Measurements from ENCODE around the gene ATP8A2.

GRCh38 chr13:25503856-25504255 is 132.1 kb downstream of the ATP8A2 start:
- TF ChIP-seq, protein P1, sequence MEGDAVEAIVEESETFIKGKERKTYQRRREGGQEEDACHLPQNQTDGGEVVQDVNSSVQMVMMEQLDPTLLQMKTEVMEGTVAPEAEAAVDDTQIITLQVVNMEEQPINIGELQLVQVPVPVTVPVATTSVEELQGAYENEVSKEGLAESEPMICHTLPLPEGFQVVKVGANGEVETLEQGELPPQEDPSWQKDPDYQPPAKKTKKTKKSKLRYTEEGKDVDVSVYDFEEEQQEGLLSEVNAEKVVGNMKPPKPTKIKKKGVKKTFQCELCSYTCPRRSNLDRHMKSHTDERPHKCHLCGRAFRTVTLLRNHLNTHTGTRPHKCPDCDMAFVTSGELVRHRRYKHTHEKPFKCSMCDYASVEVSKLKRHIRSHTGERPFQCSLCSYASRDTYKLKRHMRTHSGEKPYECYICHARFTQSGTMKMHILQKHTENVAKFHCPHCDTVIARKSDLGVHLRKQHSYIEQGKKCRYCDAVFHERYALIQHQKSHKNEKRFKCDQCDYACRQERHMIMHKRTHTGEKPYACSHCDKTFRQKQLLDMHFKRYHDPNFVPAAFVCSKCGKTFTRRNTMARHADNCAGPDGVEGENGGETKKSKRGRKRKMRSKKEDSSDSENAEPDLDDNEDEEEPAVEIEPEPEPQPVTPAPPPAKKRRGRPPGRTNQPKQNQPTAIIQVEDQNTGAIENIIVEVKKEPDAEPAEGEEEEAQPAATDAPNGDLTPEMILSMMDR (IDR thresholded peaks at IDR 0.05) = no peak
- no peak for TF ChIP-seq POLR2A (IDR thresholded peaks at IDR 0.05)
